ENCODE data around the gene APIP. TPM values are rescaled to one million over a fixed set of nuclear protein-coding genes. Genes with fewer than 3 reads are reported as not detected.

The APIP gene
- total and polyA plus RNA-seq, 2 of the 8 experiments (the other 6 are each of a cell fraction or from before 2014, with no cell fraction given), result 10.4 to 25.7 TPM

GRCh38 chr11:34877375-34877975 is 38.7 kb downstream of the APIP start:
- H4K20me1 ChIP-seq (replicated peaks in 1 of 2; ENCODE audit: control insufficient read depth in 1 of 2, insufficient read depth in 2 of 2, low read length in 2 of 2), result no peaks in the 10 kb centered on the region
- H3K4ac ChIP-seq (replicated peaks; ENCODE audit: insufficient read length, low read depth, low read length), result no peak overlapping the region
- no peak overlapping the region for H2AFZ ChIP-seq (ENCODE audit: low read length)
- H3K4me1 ChIP-seq (replicated peaks in 1 of 4; ENCODE audit: control insufficient read depth in 3 of 4, insufficient read depth in 4 of 4, low read length in 3 of 4), result no peaks in the 10 kb centered on the region
- no peak overlapping the region for H2BK5ac ChIP-seq (ENCODE audit: low read depth, low read length)
- H3K18ac ChIP-seq (ENCODE audit: extremely low read depth, low read length), result no peak overlapping the region
- DNase-seq (ENCODE audit: low read depth in 1 of 2, low spot score in 2 of 2) (no peak), FAIRE-seq (no peak)
- H3K79me2 ChIP-seq (ENCODE audit: control insufficient read depth in 1 of 2, insufficient read depth in 2 of 2, low read length in 2 of 2), result no peaks in the 10 kb centered on the region
- no peaks in the 10 kb centered on the region for H3K79me1 ChIP-seq (ENCODE audit: low read depth, low read length)
- no peak overlapping the region for H2BK120ac ChIP-seq (replicated peaks; ENCODE audit: low read depth, low read length)
- H3K23me2 ChIP-seq (ENCODE audit: low read depth, low read length), result no peaks in the 10 kb centered on the region
- no peak overlapping the region for H4K5ac ChIP-seq (ENCODE audit: insufficient read length, low read depth, low read length)
- H3K9ac ChIP-seq (replicated peaks in 1 of 4; ENCODE audit: extremely low read depth in 1 of 4, low read depth in 3 of 4, low read length in 3 of 4), result no peak overlapping the region
- no peak overlapping the region for H2AK5ac ChIP-seq (ENCODE audit: low read depth, low read length)
- H2BK12ac ChIP-seq (ENCODE audit: low read depth, low read length), result no peak overlapping the region
- no peak overlapping the region for H2BK15ac ChIP-seq (ENCODE audit: low read length)
- no peak overlapping the region for H4K91ac ChIP-seq (replicated peaks; ENCODE audit: insufficient read length, low read length)
- H3K36me3 ChIP-seq (ENCODE audit: control insufficient read depth in 2 of 4, insufficient read depth in 4 of 4, low read length in 3 of 4), result peaks cover 0 to 13% (median 1%) of the 10 kb centered on the region in 4 experiments; a peak in 3 of 8 replicates
- no peak overlapping the region for H3K56ac ChIP-seq (replicated peaks; ENCODE audit: insufficient read length, low read depth, low read length)
- ChIA-PET CTCF (ENCODE audit: partially characterized antibody) (interaction anchor here (0.6 to 1.5 kb wide), 4 partner anchors 8 to 560 kb away, joined by 3 to 7 read pairs (median 3); no protein-coding TSS in a partner anchor), POLR2A (ENCODE audit: partially characterized antibody) (no interaction called here)
- H3K4me2 ChIP-seq (ENCODE audit: insufficient read depth in 1 of 2, low read depth in 2 of 2, low read length in 2 of 2), result no peak overlapping the region
- no peak overlapping the region for H3K14ac ChIP-seq (ENCODE audit: insufficient read length)
- H3K23ac ChIP-seq (ENCODE audit: insufficient read length), result no peak overlapping the region
- H2BK20ac ChIP-seq (ENCODE audit: low read length), result no peak overlapping the region
- H3K27me3 ChIP-seq (replicated peaks in 1 of 4; ENCODE audit: control insufficient read depth in 3 of 4, extremely low read depth in 1 of 4, insufficient read depth in 3 of 4, low read length in 3 of 4), result no peaks in the 10 kb centered on the region
- no peak overlapping the region for H3K4me3 ChIP-seq (ENCODE audit: extremely low read depth in 1 of 4, insufficient read depth in 2 of 4, low read depth in 3 of 4, low read length in 4 of 4)
- WGBS, 2 experiments (ENCODE audit: extremely low coverage in 1 of 2, insufficient coverage in 1 of 2, insufficient read length in 1 of 2, insufficient replicate concordance in 2 of 2, low coverage in 1 of 2, low lambda C conversion rate in 2 of 2, missing lambda C conversion rate in 1 of 2), result 92% methylated on average over 3 of the region's 3 CpGs; no CpG with 5 or more reads in 1 of the 2 experiments
- TF ChIP-seq PHF8 (conservative IDR thresholded peaks at IDR 0.05; ENCODE audit: low read depth, low read length) (no peak), YY1 (IDR thresholded peaks at IDR 0.05; ENCODE audit: low read depth, low read length) (no peak), SUZ12 (IDR thresholded peaks at IDR 0.05; ENCODE audit: low read length) (no peak), EGR1 (IDR thresholded peaks at IDR 0.05; ENCODE audit: borderline replicate concordance, low read depth, low read length) (no peak)
- no peak overlapping the region for H3K27ac ChIP-seq (ENCODE audit: low read depth, low read length)
- no peaks in the 10 kb centered on the region; a peak in 1 of 4 replicates for H3K9me3 ChIP-seq (ENCODE audit: insufficient read depth in 2 of 2, low read depth in 1 of 2, low read length in 1 of 2)
- no peak overlapping the region for H4K8ac ChIP-seq (ENCODE audit: extremely low read depth, insufficient read depth, low read length)
